Left ventricle myocardium inferior (tissue), 1 donor: ENCODE data around the gene CASR. TPM values are rescaled to one million over a fixed set of nuclear protein-coding genes. Genes with fewer than 3 reads are reported as not detected.
"Not testable (repeated sequence)": the region's sequence is repeated elsewhere in the genome, so short reads cannot be mapped to it uniquely, and the experiment has no call there.

Experiments
- DNase-seq: peaks from one replicate; pipeline ENCODE4 v3.0.0-alpha.2; 2020
- H3K27ac ChIP-seq: fragments of 200-600 bp; replicated peaks from 2 replicates; pipeline ENCODE4 v1.8.0; 2021
- H3K27me3 ChIP-seq: fragments of 200-600 bp; 2 replicates; pipeline ENCODE4 v1.8.0; 2021; ENCODE audit warnings: low read depth
- H3K36me3 ChIP-seq: fragments of 200-600 bp; 2 replicates; pipeline ENCODE4 v1.8.0; 2021
- H3K4me1 ChIP-seq: fragments of 200-600 bp; 2 replicates; pipeline ENCODE4 v1.8.0; 2021
- H3K4me3 ChIP-seq: fragments of 200-600 bp; 2 replicates; pipeline ENCODE4 v1.8.0; 2021; ENCODE audit warnings: mild to moderate bottlenecking, moderate library complexity
- H3K9me3 ChIP-seq: fragments of 200-600 bp; replicated peaks from 2 replicates; pipeline ENCODE4 v1.8.0; 2021
- intact Hi-C: fragments of 100-400 bp; cut with micrococcal nuclease; formaldehyde crosslinking; loops from one replicate; pipeline ENCODE4 v1.11.0; 2022
- long read RNA-seq: library from polyadenylated mRNA; unstranded; transcript quantifications from one replicate; pipeline ENCODE4 v2.0.0, GENCODE V29; 2021
- total RNA-seq: library from RNA; stranded (reverse); fragmentation: NEBNext Ultra II Directional; extraction: Animal tissue kit (Norgen Biotek cat#: 25700); gene quantifications from one replicate; pipeline ENCODE4 v1.2.1, GENCODE V29; 2021
- TF ChIP-seq, protein P1 (sequence below): fragments of 200-600 bp; IDR thresholded peaks from 2 replicates; pipeline ENCODE4 v1.8.0; 2021; ENCODE audit warnings: antibody characterized with exemption, mild to moderate bottlenecking, borderline replicate concordance
- donor health status: DM: no; HTN: yes; CAD: no; lungs with severe emphysema.

Gene CASR, protein sequence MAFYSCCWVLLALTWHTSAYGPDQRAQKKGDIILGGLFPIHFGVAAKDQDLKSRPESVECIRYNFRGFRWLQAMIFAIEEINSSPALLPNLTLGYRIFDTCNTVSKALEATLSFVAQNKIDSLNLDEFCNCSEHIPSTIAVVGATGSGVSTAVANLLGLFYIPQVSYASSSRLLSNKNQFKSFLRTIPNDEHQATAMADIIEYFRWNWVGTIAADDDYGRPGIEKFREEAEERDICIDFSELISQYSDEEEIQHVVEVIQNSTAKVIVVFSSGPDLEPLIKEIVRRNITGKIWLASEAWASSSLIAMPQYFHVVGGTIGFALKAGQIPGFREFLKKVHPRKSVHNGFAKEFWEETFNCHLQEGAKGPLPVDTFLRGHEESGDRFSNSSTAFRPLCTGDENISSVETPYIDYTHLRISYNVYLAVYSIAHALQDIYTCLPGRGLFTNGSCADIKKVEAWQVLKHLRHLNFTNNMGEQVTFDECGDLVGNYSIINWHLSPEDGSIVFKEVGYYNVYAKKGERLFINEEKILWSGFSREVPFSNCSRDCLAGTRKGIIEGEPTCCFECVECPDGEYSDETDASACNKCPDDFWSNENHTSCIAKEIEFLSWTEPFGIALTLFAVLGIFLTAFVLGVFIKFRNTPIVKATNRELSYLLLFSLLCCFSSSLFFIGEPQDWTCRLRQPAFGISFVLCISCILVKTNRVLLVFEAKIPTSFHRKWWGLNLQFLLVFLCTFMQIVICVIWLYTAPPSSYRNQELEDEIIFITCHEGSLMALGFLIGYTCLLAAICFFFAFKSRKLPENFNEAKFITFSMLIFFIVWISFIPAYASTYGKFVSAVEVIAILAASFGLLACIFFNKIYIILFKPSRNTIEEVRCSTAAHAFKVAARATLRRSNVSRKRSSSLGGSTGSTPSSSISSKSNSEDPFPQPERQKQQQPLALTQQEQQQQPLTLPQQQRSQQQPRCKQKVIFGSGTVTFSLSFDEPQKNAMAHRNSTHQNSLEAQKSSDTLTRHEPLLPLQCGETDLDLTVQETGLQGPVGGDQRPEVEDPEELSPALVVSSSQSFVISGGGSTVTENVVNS
- total RNA-seq: not detected
- long read RNA-seq: 0 reads

DNA sequence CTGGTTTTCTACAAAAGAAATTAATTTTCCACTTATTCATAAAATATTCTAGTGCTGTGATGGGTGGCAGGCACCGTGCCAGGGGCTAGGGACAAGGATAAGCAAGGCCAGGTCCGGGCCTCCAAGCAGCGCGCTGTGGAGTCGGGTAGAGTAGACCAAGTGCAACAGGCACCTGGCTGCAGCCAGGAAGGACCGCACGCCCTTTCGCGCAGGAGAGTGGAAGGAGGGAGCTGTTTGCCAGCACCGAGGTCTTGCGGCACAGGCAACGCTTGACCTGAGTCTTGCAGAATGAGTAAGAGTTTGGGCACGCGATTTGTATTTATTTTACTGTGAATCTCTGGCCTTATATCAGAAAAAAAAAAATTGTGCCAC lies at the start of gene CASR:
CASR (plus strand) TSS at position 148 of the 372 bp plus-strand sequence. CDS start 70,522 bp downstream, outside the sequence.
- peaks cover 96% of the 10 kb centered on the region for H3K27me3 ChIP-seq
- intact Hi-C loops: no loop called here
- H3K27ac ChIP-seq: no peak within 1 kb of the TSS
- peak within 1 kb of the TSS; percentile 44 for H3K4me3 ChIP-seq
- TF ChIP-seq, protein P1, sequence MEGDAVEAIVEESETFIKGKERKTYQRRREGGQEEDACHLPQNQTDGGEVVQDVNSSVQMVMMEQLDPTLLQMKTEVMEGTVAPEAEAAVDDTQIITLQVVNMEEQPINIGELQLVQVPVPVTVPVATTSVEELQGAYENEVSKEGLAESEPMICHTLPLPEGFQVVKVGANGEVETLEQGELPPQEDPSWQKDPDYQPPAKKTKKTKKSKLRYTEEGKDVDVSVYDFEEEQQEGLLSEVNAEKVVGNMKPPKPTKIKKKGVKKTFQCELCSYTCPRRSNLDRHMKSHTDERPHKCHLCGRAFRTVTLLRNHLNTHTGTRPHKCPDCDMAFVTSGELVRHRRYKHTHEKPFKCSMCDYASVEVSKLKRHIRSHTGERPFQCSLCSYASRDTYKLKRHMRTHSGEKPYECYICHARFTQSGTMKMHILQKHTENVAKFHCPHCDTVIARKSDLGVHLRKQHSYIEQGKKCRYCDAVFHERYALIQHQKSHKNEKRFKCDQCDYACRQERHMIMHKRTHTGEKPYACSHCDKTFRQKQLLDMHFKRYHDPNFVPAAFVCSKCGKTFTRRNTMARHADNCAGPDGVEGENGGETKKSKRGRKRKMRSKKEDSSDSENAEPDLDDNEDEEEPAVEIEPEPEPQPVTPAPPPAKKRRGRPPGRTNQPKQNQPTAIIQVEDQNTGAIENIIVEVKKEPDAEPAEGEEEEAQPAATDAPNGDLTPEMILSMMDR: no peak
- no peaks in the 10 kb centered on the region for H3K9me3 ChIP-seq
- DNase-seq: no peak
- H3K4me1 ChIP-seq: peaks cover 11% of the 10 kb centered on the region
- no peaks in the 10 kb centered on the region for H3K36me3 ChIP-seq

DNA sequence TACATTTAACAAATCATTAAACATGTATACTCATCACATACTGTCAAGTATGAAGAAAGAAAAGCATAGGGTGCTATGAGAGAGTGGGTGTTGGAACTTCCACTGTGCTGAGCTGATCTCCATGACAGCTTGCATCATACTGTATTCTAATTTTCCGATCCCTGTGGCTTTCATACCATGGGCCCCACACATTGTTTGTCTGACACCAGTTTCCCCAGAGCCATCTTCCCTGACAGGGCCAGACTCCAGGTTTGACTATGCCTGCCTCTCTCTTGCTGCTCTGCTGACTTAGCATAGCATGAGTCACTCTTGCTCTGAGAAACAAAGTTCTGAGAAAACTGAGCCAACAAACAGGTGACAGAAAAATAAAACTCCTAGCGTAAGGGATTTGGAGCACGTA lies 37.0 kb upstream of the CASR start:
- Histone ChIP-seq H3K27me3 (no peaks in the 10 kb centered on the region), H3K4me1 (no peaks in the 10 kb centered on the region), H3K9me3 (peaks cover 9% of the 10 kb centered on the region), H3K4me3 (no peak overlapping the region), H3K27ac (no peak overlapping the region), H3K36me3 (no peaks in the 10 kb centered on the region)
- intact Hi-C loops: no loop called here
- DNase-seq: no peak
- TF ChIP-seq, protein P1: no peak

DNA sequence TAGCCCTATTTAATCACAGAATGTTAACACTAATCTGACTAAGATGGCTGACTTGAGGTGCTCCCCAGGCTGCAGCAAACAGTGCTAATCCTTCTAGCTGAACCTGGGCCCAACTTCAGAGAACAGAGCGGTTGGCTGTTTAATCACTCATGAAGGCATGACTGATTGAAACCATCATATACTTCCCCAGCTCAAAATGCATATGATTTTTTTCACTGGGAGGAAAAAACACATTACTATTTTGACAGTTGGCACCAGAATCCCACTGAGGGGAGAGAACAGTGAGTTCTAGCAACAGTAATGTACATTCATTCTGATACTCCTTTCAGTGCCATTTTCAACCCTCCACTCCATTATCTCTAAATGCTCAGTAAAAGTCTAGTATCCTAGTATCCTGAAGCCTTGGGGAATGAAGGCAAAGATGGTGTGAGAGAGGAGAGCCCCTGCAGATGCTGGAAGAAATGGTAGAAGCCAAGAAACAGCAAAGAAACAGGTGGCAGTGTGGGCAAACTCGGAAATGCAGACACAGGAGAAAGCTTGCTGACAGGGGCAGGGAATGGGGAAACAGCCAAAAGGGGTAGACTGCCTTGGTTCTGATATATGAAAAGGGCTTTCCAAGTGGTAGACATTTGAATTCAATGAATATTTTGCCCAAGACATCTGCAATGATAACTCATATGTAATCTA lies 34.4 kb upstream of the CASR start:
- Histone ChIP-seq H3K4me1 (no peaks in the 10 kb centered on the region), H3K36me3 (no peaks in the 10 kb centered on the region), H3K27ac (no peak overlapping the region), H3K9me3 (peaks cover 19% of the 10 kb centered on the region), H3K27me3 (no peaks in the 10 kb centered on the region), H3K4me3 (no peak overlapping the region)
- TF ChIP-seq, protein P1: no peak
- intact Hi-C loops: no loop called here
- no peak for DNase-seq

DNA sequence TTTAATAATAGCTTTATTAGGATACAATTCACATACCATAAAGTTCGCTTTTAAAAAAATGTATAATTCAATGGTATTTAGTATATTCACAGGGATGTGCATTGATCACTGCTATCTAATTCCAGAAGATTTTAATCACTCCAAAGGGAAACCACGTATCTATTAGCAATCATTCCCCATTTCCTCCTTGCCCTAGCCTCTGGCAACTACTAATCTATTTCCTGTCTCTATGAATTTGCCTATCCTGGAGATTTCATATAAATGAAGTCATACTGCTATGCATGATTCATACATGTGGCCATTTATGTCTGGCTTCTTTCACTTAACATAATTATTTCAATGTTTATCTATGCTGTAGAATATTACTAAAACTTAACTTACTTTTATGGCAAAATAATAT lies 32.0 kb upstream of the CASR start:
- no peak overlapping the region for H3K27ac ChIP-seq
- no peak overlapping the region for H3K4me3 ChIP-seq
- no peaks in the 10 kb centered on the region for H3K27me3 ChIP-seq
- TF ChIP-seq, protein P1: no peak
- no peak for DNase-seq
- no peaks in the 10 kb centered on the region for H3K36me3 ChIP-seq
- H3K9me3 ChIP-seq: peaks cover 43% of the 10 kb centered on the region
- H3K4me1 ChIP-seq: no peaks in the 10 kb centered on the region
- intact Hi-C loops: no loop called here

DNA sequence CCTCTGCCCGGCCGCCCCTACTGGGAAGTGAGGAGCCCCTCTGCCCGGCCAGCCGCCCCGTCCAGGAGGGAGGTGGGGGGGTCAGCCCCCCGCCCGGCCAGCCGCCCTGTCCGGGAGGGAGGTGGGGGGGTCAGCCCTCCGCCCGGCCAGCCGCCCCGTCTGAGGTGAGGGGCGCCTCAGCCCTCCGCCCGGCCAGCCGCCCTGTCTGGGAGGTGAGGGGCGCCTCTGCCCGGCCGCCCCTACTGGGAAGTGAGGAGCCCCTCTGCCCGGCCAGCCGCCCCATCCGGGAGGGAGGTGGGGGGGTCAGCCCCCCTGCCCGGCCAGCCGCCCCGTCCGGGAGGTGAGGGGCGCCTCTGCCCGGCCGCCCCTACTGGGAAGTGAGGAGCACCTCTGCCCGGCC lies 18.5 kb upstream of the CASR start:
- intact Hi-C loops: not testable (repeated sequence)

More for the DNA sequence above, 18.5 kb upstream of the CASR start:
- not testable (repeated sequence) for H3K36me3 ChIP-seq, H3K27ac ChIP-seq, H3K27me3 ChIP-seq, H3K4me1 ChIP-seq, H3K4me3 ChIP-seq, DNase-seq
- H3K9me3 ChIP-seq: peaks cover 23% of the 10 kb centered on the region
